H1 (cell line): ENCODE data around the gene CD3D. TPM values are rescaled to one million over a fixed set of nuclear protein-coding genes. Genes with fewer than 3 reads are reported as not detected.

Experiments
- POLR2A ChIP-seq, 2 experiments: IDR thresholded peaks; 1 replicate in 1 of 2; 2 replicates in 1 of 2; pipeline ENCODE4 v1.6.1; 2011; ENCODE audit warnings: low read depth in 2 of 2, low read length in 2 of 2, mild to moderate bottlenecking in 2 of 2; ENCODE audit errors: control extremely low read depth in 1 of 2
- RXRA ChIP-seq: IDR thresholded peaks from 2 replicates; pipeline ENCODE4 v1.6.1; 2011; ENCODE audit warnings: low read depth, mild to moderate bottlenecking, low read length, moderate library complexity; ENCODE audit not compliant: insufficient read depth
- SIN3A ChIP-seq, 2 experiments: IDR thresholded peaks in 1 of 2; conservative IDR thresholded peaks in 1 of 2; 2 replicates each; pipeline ENCODE4 v1.6.1; 2011 to 2012; ENCODE audit warnings: low read length in 2 of 2, improper control_type of control experiment in 1 of 2, low read depth in 1 of 2, mild to moderate bottlenecking in 1 of 2
- TAF1 ChIP-seq: IDR thresholded peaks from 2 replicates; pipeline ENCODE4 v1.6.1; 2011; ENCODE audit warnings: mild to moderate bottlenecking, low read depth, low read length
- polyA plus RNA-seq, 7 experiments: library from polyadenylated mRNA; depleted of rRNA in 3 of 7; stranded (reverse) in 5 of 7; unstranded in 2 of 7; fragments of >200 nt in 5 of 7; fragments of 200-250 nt in 2 of 7; gene quantifications; 1 replicate in 5 of 7; 2 replicates in 1 of 7; 4 replicates in 1 of 7; pipeline versions ENCODE4 v1.2.1 to v1.2.3, GENCODE V29; 2011 to 2013; ENCODE audit warnings: missing spikeins in 2 of 7, mixed read lengths in 2 of 7
- total RNA-seq: library from RNA; stranded (reverse); fragmentation: NEBNext Ultra II Directional; extraction: Animal tissue kit (Norgen Biotek cat#: 25700); gene quantifications from 2 replicates; pipeline ENCODE4 v1.2.1, GENCODE V29; 2021

CD3D gene
- total and polyA plus RNA-seq, 2 of the 8 experiments (the other 6 are each of a cell fraction or from before 2014, with no cell fraction given), result not detected

- TF ChIP-seq POLR2A (IDR thresholded peaks at IDR 0.05; ENCODE audit: control extremely low read depth in 1 of 2, low read depth in 2 of 2, low read length in 2 of 2) (peak in 1 of 2 experiments; percentile 90; a peak in 2 of 3 replicates), TAF1 (peak; percentile 91), SIN3A (conservative IDR thresholded peaks at IDR 0.05 in 1 of 2, IDR thresholded peaks at IDR 0.05 in 1 of 2; ENCODE audit: low read depth in 1 of 2, low read length in 2 of 2) (peak; percentile 82 to 91; a peak in 1 of 4 replicates), RXRA (no peak)
These were observed 16.9 kb upstream of the CD3D start, which contains the start of gene UBE4A (continued) for GRCh38 chr11:118359295-118359958.
